PFSK-1 (cell line): ENCODE measurements around the gene PCSK2.

ENCODE experiments used
- FOXP2 ChIP-seq: optimal IDR thresholded peaks from 2 replicates; pipeline ENCODE3; 2011; ENCODE audit warnings: borderline replicate concordance, control low read depth, inconsistent platforms; ENCODE audit not compliant: insufficient read depth; ENCODE audit errors: extremely low read length, extremely low read depth
- POLR2AphosphoS5 ChIP-seq: IDR thresholded peaks from 2 replicates; pipeline ENCODE4 v1.6.1; 2012; ENCODE audit warnings: low read depth, mild to moderate bottlenecking, control low read depth, low read length, moderate library complexity
- SIN3A ChIP-seq: IDR thresholded peaks from 2 replicates; pipeline ENCODE4 v1.6.1; 2012; ENCODE audit warnings: mild to moderate bottlenecking, low read length, moderate library complexity, borderline replicate concordance; ENCODE audit not compliant: insufficient read depth
- TAF1 ChIP-seq: IDR thresholded peaks from 2 replicates; pipeline ENCODE4 v1.6.1; 2012; ENCODE audit warnings: low read length, control low read depth, borderline replicate concordance; ENCODE audit not compliant: insufficient read depth
- TF ChIP-seq, protein P1 (sequence below), 2 experiments: IDR thresholded peaks; 2 replicates each; pipeline versions ENCODE4 v1.6.1 to v1.8.0; 2011 to 2012; ENCODE audit warnings: low read depth in 2 of 2, low read length in 2 of 2, control low read depth in 1 of 2, inconsistent platforms in 1 of 2, mild to moderate bottlenecking in 1 of 2, moderate library complexity in 1 of 2; ENCODE audit not compliant: insufficient read depth in 1 of 2

PCSK2 gene

DNA sequence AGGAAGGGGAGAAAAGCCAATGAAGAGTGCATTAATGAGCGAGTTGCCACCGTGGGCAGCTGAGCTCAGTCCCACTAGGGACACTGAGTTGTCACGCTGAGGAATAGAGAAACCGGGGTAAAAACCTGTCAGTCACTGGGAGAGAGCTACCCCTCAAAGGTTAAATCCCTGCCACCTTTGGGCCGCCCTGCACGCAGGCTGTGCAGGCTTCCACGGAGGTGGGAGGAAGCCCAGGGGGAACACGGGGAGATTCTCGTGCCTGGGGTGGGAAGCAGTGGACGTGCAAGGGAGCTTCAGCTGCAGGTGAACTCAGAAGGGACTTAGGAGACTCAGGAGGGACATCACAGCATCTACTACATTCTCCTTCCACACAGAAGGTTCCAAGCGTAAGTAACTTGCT, 253.9 kb downstream of the PCSK2 start:
- TF ChIP-seq POLR2AphosphoS5, result no peak
- TF ChIP-seq, protein P1, sequence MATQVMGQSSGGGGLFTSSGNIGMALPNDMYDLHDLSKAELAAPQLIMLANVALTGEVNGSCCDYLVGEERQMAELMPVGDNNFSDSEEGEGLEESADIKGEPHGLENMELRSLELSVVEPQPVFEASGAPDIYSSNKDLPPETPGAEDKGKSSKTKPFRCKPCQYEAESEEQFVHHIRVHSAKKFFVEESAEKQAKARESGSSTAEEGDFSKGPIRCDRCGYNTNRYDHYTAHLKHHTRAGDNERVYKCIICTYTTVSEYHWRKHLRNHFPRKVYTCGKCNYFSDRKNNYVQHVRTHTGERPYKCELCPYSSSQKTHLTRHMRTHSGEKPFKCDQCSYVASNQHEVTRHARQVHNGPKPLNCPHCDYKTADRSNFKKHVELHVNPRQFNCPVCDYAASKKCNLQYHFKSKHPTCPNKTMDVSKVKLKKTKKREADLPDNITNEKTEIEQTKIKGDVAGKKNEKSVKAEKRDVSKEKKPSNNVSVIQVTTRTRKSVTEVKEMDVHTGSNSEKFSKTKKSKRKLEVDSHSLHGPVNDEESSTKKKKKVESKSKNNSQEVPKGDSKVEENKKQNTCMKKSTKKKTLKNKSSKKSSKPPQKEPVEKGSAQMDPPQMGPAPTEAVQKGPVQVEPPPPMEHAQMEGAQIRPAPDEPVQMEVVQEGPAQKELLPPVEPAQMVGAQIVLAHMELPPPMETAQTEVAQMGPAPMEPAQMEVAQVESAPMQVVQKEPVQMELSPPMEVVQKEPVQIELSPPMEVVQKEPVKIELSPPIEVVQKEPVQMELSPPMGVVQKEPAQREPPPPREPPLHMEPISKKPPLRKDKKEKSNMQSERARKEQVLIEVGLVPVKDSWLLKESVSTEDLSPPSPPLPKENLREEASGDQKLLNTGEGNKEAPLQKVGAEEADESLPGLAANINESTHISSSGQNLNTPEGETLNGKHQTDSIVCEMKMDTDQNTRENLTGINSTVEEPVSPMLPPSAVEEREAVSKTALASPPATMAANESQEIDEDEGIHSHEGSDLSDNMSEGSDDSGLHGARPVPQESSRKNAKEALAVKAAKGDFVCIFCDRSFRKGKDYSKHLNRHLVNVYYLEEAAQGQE (IDR thresholded peaks at IDR 0.05; ENCODE audit: insufficient read depth in 1 of 2, low read depth in 2 of 2, low read length in 2 of 2), result no peak
- TF ChIP-seq FOXP2, result no peak
- no peak for TF ChIP-seq SIN3A
- TF ChIP-seq TAF1, result no peak

DNA sequence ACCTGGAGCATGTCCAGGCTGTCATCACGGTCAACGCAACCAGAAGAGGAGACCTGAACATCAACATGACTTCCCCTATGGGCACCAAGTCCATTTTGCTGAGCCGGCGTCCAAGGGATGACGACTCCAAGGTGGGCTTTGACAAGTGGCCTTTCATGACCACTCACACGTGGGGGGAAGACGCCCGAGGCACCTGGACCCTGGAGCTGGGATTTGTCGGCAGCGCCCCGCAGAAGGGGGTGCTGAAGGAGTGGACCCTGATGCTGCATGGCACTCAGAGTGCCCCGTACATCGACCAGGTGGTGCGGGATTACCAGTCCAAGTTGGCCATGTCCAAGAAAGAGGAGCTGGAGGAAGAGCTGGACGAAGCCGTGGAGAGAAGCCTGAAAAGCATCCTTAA, 254.8 kb downstream of the PCSK2 start:
- TF ChIP-seq SIN3A (no peak), POLR2AphosphoS5 (no peak), FOXP2 (no peak), TAF1 (no peak)
- TF ChIP-seq, protein P1 (IDR thresholded peaks at IDR 0.05; ENCODE audit: insufficient read depth in 1 of 2, low read depth in 2 of 2, low read length in 2 of 2), result no peak

DNA sequence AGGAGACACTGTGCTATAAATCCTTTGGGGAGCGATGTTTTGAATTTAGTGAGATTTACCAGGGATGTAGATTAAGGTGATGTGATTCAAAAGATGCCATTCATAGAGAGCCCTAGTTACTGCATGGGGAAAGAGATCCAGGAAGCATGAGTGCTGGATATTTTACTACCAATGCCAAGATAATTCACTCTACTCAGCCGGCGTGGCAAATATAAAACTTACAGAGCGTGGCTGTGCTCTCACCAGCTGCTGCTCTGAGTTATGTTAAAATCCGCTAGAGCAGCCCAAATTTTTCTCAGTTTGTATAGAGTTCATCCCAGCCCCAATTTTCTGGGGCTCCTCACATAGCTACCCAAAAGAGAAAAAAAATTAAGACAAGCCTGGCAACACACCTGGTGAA, 255.7 kb downstream of the PCSK2 start:
- no peak for TF ChIP-seq FOXP2
- no peak for TF ChIP-seq TAF1
- no peak for TF ChIP-seq POLR2AphosphoS5
- TF ChIP-seq, protein P1 (IDR thresholded peaks at IDR 0.05; ENCODE audit: insufficient read depth in 1 of 2, low read depth in 2 of 2, low read length in 2 of 2), result no peak
- TF ChIP-seq SIN3A, result no peak

DNA sequence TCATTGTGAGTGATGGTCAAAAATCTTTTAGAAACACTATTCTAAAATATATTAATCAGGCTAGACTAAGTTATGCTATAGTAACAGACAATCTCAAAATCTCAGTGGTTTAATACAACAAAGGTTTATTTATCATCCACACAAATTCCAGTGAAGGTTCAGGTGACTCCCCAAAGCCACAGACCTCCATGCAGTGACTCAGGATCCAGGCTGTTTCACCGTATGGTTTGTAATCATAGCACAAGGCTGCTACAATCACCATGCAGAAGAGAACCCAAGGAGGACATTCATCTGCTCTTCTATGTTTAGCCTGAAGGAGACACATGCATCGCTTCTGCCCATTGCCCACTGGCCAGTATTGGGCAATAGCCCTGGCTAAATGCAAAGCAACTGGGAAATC, 258.2 kb downstream of the PCSK2 start:
- TF ChIP-seq SIN3A, result no peak
- TF ChIP-seq POLR2AphosphoS5, result no peak

DNA sequence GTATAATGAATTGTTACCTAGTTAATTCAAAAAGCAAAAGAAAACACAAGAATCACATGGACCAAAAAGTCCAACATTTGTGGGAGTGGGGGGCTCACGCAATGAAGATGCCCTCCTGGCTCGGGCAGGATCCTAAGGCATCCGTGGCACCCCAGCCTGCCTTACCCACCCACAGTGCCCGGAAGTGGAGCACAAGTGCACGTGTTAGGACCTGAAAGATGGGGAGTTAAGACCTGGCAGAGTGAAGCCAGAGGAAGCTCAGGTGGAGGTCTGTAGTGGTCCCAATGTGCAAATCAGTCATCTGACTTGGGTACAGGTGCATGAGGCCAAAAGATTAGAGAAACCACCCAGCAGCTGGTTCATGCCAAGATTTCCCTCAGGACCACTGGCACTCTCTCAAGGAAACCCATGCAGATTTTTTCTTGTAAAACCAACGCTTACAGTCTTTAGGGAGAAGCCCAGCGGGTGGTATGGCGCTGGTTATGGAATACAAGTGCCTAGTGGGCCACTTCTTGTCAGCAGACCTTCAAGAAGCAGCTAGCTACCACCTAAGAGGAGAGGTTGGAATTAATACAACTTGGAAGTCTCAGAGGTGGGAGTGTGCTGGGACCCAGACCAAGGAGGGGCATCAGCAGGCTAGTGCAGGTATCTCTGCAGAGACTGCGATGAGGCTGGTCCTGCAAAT, 262.2 kb downstream of the PCSK2 start:
- TF ChIP-seq TAF1 (no peak), FOXP2 (no peak), POLR2AphosphoS5 (no peak), SIN3A (no peak)
- TF ChIP-seq, protein P1 (IDR thresholded peaks at IDR 0.05; ENCODE audit: insufficient read depth in 1 of 2, low read depth in 2 of 2, low read length in 2 of 2), result no peak
